Uterus (tissue), 2 donors: ENCODE data around the gene TMEM61.

Source experiments
- POLR2A ChIP-seq, 2 donors: fragments of 450-650 bp; IDR thresholded peaks; one replicate each; pipeline ENCODE4 v1.6.1; 2016; ENCODE audit warnings: antibody characterized with exemption in 2 of 2, mild to moderate bottlenecking in 1 of 2, moderate library complexity in 1 of 2
- TF ChIP-seq, protein P1 (sequence below), 4 experiments: fragments of 200-600 bp in 2 of 4; fragments of 450-650 bp in 2 of 4; sonication (generic) in 2 of 4; IDR thresholded peaks; one replicate each; pipeline ENCODE4 v1.5.1; 2016 to 2019; ENCODE audit warnings: antibody characterized with exemption in 4 of 4, mild to moderate bottlenecking in 2 of 4, moderate library complexity in 1 of 4

- TF ChIP-seq, protein P1, sequence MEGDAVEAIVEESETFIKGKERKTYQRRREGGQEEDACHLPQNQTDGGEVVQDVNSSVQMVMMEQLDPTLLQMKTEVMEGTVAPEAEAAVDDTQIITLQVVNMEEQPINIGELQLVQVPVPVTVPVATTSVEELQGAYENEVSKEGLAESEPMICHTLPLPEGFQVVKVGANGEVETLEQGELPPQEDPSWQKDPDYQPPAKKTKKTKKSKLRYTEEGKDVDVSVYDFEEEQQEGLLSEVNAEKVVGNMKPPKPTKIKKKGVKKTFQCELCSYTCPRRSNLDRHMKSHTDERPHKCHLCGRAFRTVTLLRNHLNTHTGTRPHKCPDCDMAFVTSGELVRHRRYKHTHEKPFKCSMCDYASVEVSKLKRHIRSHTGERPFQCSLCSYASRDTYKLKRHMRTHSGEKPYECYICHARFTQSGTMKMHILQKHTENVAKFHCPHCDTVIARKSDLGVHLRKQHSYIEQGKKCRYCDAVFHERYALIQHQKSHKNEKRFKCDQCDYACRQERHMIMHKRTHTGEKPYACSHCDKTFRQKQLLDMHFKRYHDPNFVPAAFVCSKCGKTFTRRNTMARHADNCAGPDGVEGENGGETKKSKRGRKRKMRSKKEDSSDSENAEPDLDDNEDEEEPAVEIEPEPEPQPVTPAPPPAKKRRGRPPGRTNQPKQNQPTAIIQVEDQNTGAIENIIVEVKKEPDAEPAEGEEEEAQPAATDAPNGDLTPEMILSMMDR (IDR thresholded peaks at IDR 0.05), result no peak
- no peak for TF ChIP-seq POLR2A (IDR thresholded peaks at IDR 0.05)
These were observed 28.6 kb upstream of the TMEM61 start for GRCh38 chr1:54951810-54952226.
